NB4 (cell line): ENCODE measurements around the gene SMARCE1.

Source experiments
- CTCF ChIP-seq: IDR thresholded peaks from one replicate; pipeline ENCODE4 v1.5.1; 2012; ENCODE audit warnings: low read depth, low read length
- MYC ChIP-seq: IDR thresholded peaks from 2 replicates; pipeline ENCODE4 v1.6.1; 2011; ENCODE audit warnings: low read depth, low read length
- POLR2A ChIP-seq: IDR thresholded peaks from 2 replicates; pipeline ENCODE4 v1.6.1; 2011; ENCODE audit warnings: mild to moderate bottlenecking; ENCODE audit not compliant: insufficient read length; ENCODE audit errors: extremely low read depth

GRCh38 chr17:40599468-40599763, 48.2 kb downstream of the SMARCE1 start:
- TF ChIP-seq MYC (no peak), CTCF (no peak), POLR2A (no peak)
